HCT116 (cell line): ENCODE data around the gene SDC1. TPM values are rescaled to one million over a fixed set of nuclear protein-coding genes. Genes with fewer than 3 reads are reported as not detected.

Experiments
- ATAC-seq: fragments of 200-7000 bp; cut with Tn5 transposase; 2 replicates; pipeline ENCODE4 v1.9.1; 2020; ENCODE audit warnings: mild to moderate bottlenecking, moderate library complexity
- BruUV-seq: library from RNA; stranded (reverse); fragments of 400-500 nt; replicated peaks from 2 replicates; lab custom pipeline; 2021; lab: Mats Ljungman, UMichigan
- CTCF ChIA-PET: fragments of 300-600 bp; sonication (Branson Sonifier 250); formaldehyde crosslinking; loops from one replicate; lab custom pipeline; 2021; ENCODE audit warnings: antibody characterized with exemption; lab: Charles Lee
- POLR2A ChIA-PET: fragments of 300-600, 350-600 bp; sonication (Branson Sonifier 250); formaldehyde crosslinking; loops from one replicate; lab custom pipeline; 2021; ENCODE audit warnings: antibody characterized with exemption; lab: Charles Lee
- RAD21 ChIA-PET, 2 experiments: fragments of 300-600 bp; sonication (Branson Sonifier 250); formaldehyde crosslinking; loops; one replicate each; lab custom pipeline; 2023; ENCODE audit warnings: low total read pairs in 2 of 2; ENCODE audit not compliant: uncharacterized antibody in 2 of 2, unreplicated experiment in 2 of 2, low non-redundant PET in 1 of 2; lab: Charles Lee
- DNase-seq: peaks from one replicate; pipeline ENCODE4 v3.0.0-alpha.2; 2010; ENCODE audit warnings: low read depth, low spot score
- H2AFZ ChIP-seq: fragments of 200-600 bp; shearing (Covaris generic), sonication (generic); 2 replicates; pipeline ENCODE4 v1.6.1; 2017; ENCODE audit warnings: low read depth, mixed run types, mixed read lengths, antibody characterized with exemption, low read length; ENCODE audit not compliant: poor library complexity, severe bottlenecking
- H3K27ac ChIP-seq: 2 replicates; pipeline ENCODE4 v1.5.1; 2012; ENCODE audit warnings: low read depth, low read length
- H3K27me3 ChIP-seq: fragments of 200-600 bp; sonication (generic); 2 replicates; pipeline ENCODE4 v1.6.1; 2016; ENCODE audit warnings: mixed run types, low read length, mixed read lengths; ENCODE audit not compliant: insufficient read depth
- H3K36me3 ChIP-seq, 2 experiments: fragments of 200-500 bp in 1 of 2; fragments of 200-600 bp in 1 of 2; sonication (Bioruptor generic) in 1 of 2; sonication (generic) in 1 of 2; 2 replicates each; pipeline versions ENCODE4 v1.5.1 to v1.6.1; 2014 to 2016; ENCODE audit warnings: low read length in 2 of 2, inconsistent platforms in 1 of 2, mixed read lengths in 1 of 2, mixed run types in 1 of 2; ENCODE audit not compliant: insufficient read depth in 2 of 2, control insufficient read depth in 1 of 2
- H3K4me1 ChIP-seq, 2 experiments: fragments of 200-600 bp in 1 of 2; sonication (generic) in 1 of 2; 2 replicates each; pipeline versions ENCODE4 v1.5.1 to v1.6.1; 2012 to 2017; ENCODE audit warnings: low read length in 2 of 2, inconsistent platforms in 1 of 2, mild to moderate bottlenecking in 1 of 2, mixed read lengths in 1 of 2, mixed run types in 1 of 2, moderate library complexity in 1 of 2; ENCODE audit not compliant: insufficient read depth in 2 of 2, control insufficient read depth in 1 of 2
- H3K4me2 ChIP-seq: fragments of 200-600 bp; sonication (generic); 2 replicates; pipeline ENCODE4 v1.6.1; 2017; ENCODE audit warnings: mixed run types, low read length, mixed read lengths
- H3K4me3 ChIP-seq, 2 experiments: fragments of 200-600 bp in 1 of 2; sonication (generic) in 1 of 2; replicated peaks in 1 of 2; 2 replicates each; pipeline ENCODE4 v1.5.1; 2011 to 2016; ENCODE audit warnings: low read length in 2 of 2, control low read depth in 1 of 2, low read depth in 1 of 2, mild to moderate bottlenecking in 1 of 2, mixed read lengths in 1 of 2, mixed run types in 1 of 2
- H3K79me2 ChIP-seq: fragments of 200-600 bp; sonication (generic); 2 replicates; pipeline ENCODE4 v1.6.1; 2017; ENCODE audit warnings: mild to moderate bottlenecking, mixed run types, low read length, moderate library complexity, mixed read lengths; ENCODE audit not compliant: insufficient read depth
- H3K9ac ChIP-seq: fragments of 200-600 bp; sonication (generic); 2 replicates; pipeline ENCODE4 v1.6.1; 2016; ENCODE audit warnings: low read length, mixed read lengths
- H3K9me2 ChIP-seq: fragments of 200-600 bp; sonication (generic), shearing (Covaris generic); 2 replicates; pipeline ENCODE4 v1.6.1; 2017; ENCODE audit warnings: mixed run types, mild to moderate bottlenecking, moderate library complexity; ENCODE audit not compliant: insufficient read depth
- H3K9me3 ChIP-seq, 2 experiments: fragments of 200-500 bp in 1 of 2; fragments of 200-600 bp in 1 of 2; sonication (Bioruptor generic) in 1 of 2; sonication (generic) in 1 of 2; 2 replicates each; pipeline ENCODE4 v1.6.1; 2014 to 2017; ENCODE audit warnings: low read length in 2 of 2, mixed read lengths in 2 of 2, inconsistent platforms in 1 of 2, low read depth in 1 of 2, mild to moderate bottlenecking in 1 of 2, mixed run types in 1 of 2, moderate library complexity in 1 of 2; ENCODE audit not compliant: control insufficient read depth in 1 of 2, insufficient read depth in 1 of 2
- H4K20me1 ChIP-seq: fragments of 200-600 bp; sonication (generic), shearing (Covaris generic); 2 replicates; pipeline ENCODE4 v1.6.1; 2017; ENCODE audit warnings: mixed run types, mild to moderate bottlenecking, moderate library complexity; ENCODE audit not compliant: insufficient read depth
- ATF3 ChIP-seq: IDR thresholded peaks from 2 replicates; pipeline ENCODE4 v1.6.1; 2012
- CBX3 ChIP-seq: IDR thresholded peaks from 2 replicates; pipeline ENCODE4 v1.6.1; 2012; ENCODE audit warnings: low read depth
- CEBPB ChIP-seq: IDR thresholded peaks from 2 replicates; pipeline ENCODE4 v1.6.1; 2012; ENCODE audit warnings: low read depth
- CTCF ChIP-seq, 3 experiments: fragments of 200-600 bp in 1 of 3; sonication (generic) in 1 of 3; IDR thresholded peaks in 2 of 3; conservative IDR thresholded peaks in 1 of 3; 2 replicates each; pipeline ENCODE4 v1.5.1; 2012 to 2017; ENCODE audit warnings: low read depth in 2 of 3, low read length in 2 of 3, antibody characterized with exemption in 1 of 3, borderline replicate concordance in 1 of 3, control low read depth in 1 of 3, mild to moderate bottlenecking in 1 of 3, mixed read lengths in 1 of 3, mixed run types in 1 of 3, moderate library complexity in 1 of 3; ENCODE audit not compliant: insufficient read depth in 1 of 3
- EGR1 ChIP-seq: IDR thresholded peaks from 2 replicates; pipeline ENCODE4 v1.6.1; 2012; ENCODE audit warnings: low read depth
- EZH2 ChIP-seq: fragments of 200-600 bp; sonication (generic); IDR thresholded peaks from 2 replicates; pipeline ENCODE4 v1.6.1; 2017; ENCODE audit warnings: antibody characterized with exemption, mixed run types
- EZH2phosphoT487 ChIP-seq: fragments of 200-600 bp; IDR thresholded peaks from 2 replicates; pipeline ENCODE4 v1.6.1; 2018; ENCODE audit warnings: antibody characterized with exemption, borderline replicate concordance
- FOSL1 ChIP-seq: IDR thresholded peaks from 2 replicates; pipeline ENCODE4 v1.6.1; 2012; ENCODE audit warnings: low read depth
- JUND ChIP-seq: IDR thresholded peaks from 2 replicates; pipeline ENCODE4 v1.6.1; 2012
- MAX ChIP-seq: IDR thresholded peaks from 2 replicates; pipeline ENCODE4 v1.6.1; 2012
- POLR2A ChIP-seq: IDR thresholded peaks from 2 replicates; pipeline ENCODE4 v1.7.0; 2011; ENCODE audit warnings: borderline replicate concordance; ENCODE audit not compliant: insufficient read depth, insufficient read length; ENCODE audit errors: extremely low read depth
- POLR2AphosphoS5 ChIP-seq: IDR thresholded peaks from 2 replicates; pipeline ENCODE4 v1.6.1; 2011; ENCODE audit warnings: mild to moderate bottlenecking, low read depth, low read length, moderate library complexity
- RAD21 ChIP-seq: IDR thresholded peaks from 2 replicates; pipeline ENCODE4 v1.6.1; 2012; ENCODE audit warnings: low read depth, mild to moderate bottlenecking
- SIN3A ChIP-seq: IDR thresholded peaks from 2 replicates; pipeline ENCODE4 v1.6.1; 2012; ENCODE audit warnings: low read depth
- SP1 ChIP-seq: IDR thresholded peaks from 2 replicates; pipeline ENCODE4 v1.6.1; 2012; ENCODE audit warnings: low read depth
- SRF ChIP-seq: IDR thresholded peaks from 2 replicates; pipeline ENCODE4 v1.6.1; 2012; ENCODE audit warnings: low read depth
- ZBTB33 ChIP-seq: IDR thresholded peaks from 2 replicates; pipeline ENCODE4 v1.6.1; 2011; ENCODE audit warnings: mild to moderate bottlenecking, low read length, moderate library complexity; ENCODE audit not compliant: insufficient replicate concordance; ENCODE audit errors: extremely low read depth
- ZFX ChIP-seq: fragments of 450-650 bp; IDR thresholded peaks from 2 replicates; pipeline ENCODE4 v1.6.1; 2017
- intact Hi-C: fragments of 100-400 bp; cut with micrococcal nuclease; formaldehyde crosslinking; loops from 2 replicates; pipeline ENCODE4 v1.10.0; 2022
- total RNA-seq: library from RNA; stranded (reverse); gene quantifications from one replicate; pipeline ENCODE4 v1.2.1, GENCODE V29; 2021; ENCODE audit not compliant: unreplicated experiment

SDC1 gene
- total RNA-seq, 1 experiment from 2014 or later = 32.0 TPM

- H3K27ac ChIP-seq = no peak overlapping the region
- ChIA-PET CTCF (no interaction called here), RAD21 (no interaction called here), POLR2A (no interaction called here)
- peaks cover 8% of the 10 kb centered on the region in 2 experiments for H3K36me3 ChIP-seq
- H2AFZ ChIP-seq = no peak overlapping the region
- intact Hi-C loops = no loop called here
- TF ChIP-seq EZH2 (no peak), SIN3A (no peak), CEBPB (no peak)
- no peak; the same call in 1 of the 2 replicates for ATAC-seq
- H3K9me3 ChIP-seq = no peaks in the 10 kb centered on the region
- DNase-seq = no peak
- no peaks in the 10 kb centered on the region for H4K20me1 ChIP-seq
- no peak overlapping the region for H3K9ac ChIP-seq
- no peak overlapping the region for H3K4me2 ChIP-seq
- H3K4me3 ChIP-seq = no peak overlapping the region
- no peaks in the 10 kb centered on the region for H3K27me3 ChIP-seq
- BruUV-seq = no TSS peak
- no peaks in the 10 kb centered on the region for H3K9me2 ChIP-seq
- H3K4me1 ChIP-seq = no peaks in the 10 kb centered on the region
- H3K79me2 ChIP-seq = no peaks in the 10 kb centered on the region
Measured at GRCh38 chr2:20198796-20199632, 25.9 kb downstream of the SDC1 start.

GRCh38 chr2:20198001-20198400 lies 26.9 kb downstream of the SDC1 start:
- RAD21 ChIA-PET = no interaction called here
- Histone ChIP-seq H4K20me1 (no peaks in the 10 kb centered on the region), H3K9ac (no peak overlapping the region), H3K4me1 (no peaks in the 10 kb centered on the region), H3K4me3 (no peak overlapping the region), H3K4me2 (no peak overlapping the region), H3K36me3 (peaks cover 4 to 8% of the 10 kb centered on the region in 2 experiments; a peak in 3 of 4 replicates), H3K9me3 (no peaks in the 10 kb centered on the region), H3K27me3 (no peaks in the 10 kb centered on the region), H3K27ac (no peak overlapping the region), H3K79me2 (no peaks in the 10 kb centered on the region), H3K9me2 (no peaks in the 10 kb centered on the region), H2AFZ (no peak overlapping the region)
- POLR2A ChIA-PET = no interaction called here
- DNase-seq (no peak), ATAC-seq (no peak; the same call in 1 of the 2 replicates)
- CTCF ChIA-PET = no interaction called here
- intact Hi-C loops = no loop called here
- BruUV-seq = no TSS peak
- TF ChIP-seq SIN3A (no peak), ZBTB33 (no peak), EZH2phosphoT487 (no peak), FOSL1 (no peak), RAD21 (no peak), POLR2AphosphoS5 (no peak), ZFX (no peak), CTCF (IDR thresholded peaks at IDR 0.05 in 2 of 3, conservative IDR thresholded peaks at IDR 0.05 in 1 of 3; ENCODE audit: borderline replicate concordance in 1 of 3, insufficient read depth in 1 of 3, low read depth in 2 of 3, low read length in 2 of 3) (no peak), JUND (no peak), POLR2A (no peak), MAX (no peak), SP1 (no peak), SRF (no peak), CBX3 (no peak), ATF3 (no peak), EGR1 (no peak)
